Activated naive CD4-positive, alpha-beta T cell (primary cell): Measurements from ENCODE around the gene GNG7.
"Not testable (repeated sequence)": the region's sequence is repeated elsewhere in the genome, so short reads cannot be mapped to it uniquely, and the experiment has no call there.

Experiments used
- DNase-seq, 4 experiments: peaks; one replicate each; lab custom pipeline; 2025; lab: John Stamatoyannopoulos, UW

Gene GNG7

DNA sequence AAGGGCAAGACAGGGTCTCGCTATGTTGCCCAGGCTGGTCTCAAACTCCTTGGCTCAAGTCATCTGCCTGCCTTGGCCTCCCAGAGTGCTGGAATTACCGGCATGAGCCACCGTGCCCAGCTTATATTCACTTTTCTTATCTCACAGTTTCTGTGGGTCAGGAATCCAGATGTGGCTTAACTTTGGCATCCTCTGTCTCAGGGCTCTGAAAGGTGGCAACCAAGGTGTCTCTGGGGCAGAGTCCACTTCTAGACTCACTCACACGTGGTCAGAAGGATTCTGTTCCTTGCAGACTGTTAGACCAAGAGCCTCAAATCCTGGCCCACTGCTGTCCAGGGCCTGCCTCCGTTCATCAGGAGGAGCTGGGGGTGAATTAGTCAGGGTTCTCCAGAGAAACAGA is 238.1 kb downstream of the GNG7 start:
- DNase-seq = no peak

DNA sequence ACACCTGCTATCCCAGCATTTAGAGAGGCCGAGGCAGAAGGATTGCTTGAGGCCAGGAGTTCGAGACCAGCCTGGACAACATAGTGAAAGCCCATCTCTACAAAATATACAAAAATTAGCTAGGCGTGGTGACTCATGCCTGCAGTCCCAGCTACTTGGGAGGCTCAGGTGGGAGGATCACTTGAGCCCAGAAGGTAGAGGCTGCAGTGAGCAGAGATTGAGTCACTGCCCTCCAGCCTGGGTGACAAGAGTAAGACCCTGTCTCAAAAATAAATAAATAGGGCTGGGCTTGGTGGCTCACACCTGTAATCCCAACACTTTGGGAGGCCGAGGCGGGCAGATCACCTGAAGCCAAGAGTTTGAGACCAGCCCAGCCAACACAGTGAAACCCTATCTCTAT is 238.8 kb downstream of the GNG7 start:
- DNase-seq = not testable (repeated sequence)

DNA sequence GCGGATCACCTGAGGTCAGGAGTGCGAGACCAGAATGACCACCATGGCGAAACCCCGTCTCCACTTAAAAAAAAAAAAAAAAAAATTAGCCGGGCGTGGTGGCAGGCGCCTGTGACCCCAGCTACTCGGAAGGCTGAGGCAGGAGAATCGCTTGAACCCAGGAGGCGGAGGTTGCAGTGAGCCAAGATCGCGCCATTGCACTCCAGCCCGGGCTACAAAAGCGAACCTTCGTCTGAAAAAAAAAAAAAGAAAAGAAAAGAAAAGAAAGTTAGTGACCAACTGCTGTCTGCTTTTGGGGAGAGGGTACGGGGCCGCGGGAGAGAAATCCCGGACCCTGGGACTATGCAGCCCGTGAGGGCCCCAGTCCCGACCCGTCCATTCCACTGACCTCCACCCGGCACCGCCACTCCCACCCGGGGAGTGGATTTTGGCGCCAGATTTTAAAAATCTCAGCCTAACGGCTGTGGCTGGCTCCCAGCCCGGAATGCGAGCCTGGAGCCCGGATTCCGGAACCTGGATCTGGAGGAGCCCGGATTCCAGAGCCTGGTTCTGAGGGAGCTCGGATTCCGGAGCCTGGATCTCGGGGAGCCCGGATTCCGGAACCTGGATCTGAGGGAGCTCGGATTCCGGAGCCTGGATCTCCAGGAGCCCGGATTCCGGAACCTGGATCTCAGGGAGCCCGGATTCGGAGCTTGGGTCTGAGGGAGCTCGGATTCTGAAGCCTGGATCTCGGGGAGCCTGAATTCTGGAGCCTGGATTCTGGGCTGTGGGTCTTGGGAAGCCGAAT is 239.7 kb downstream of the GNG7 start:
- DNase-seq = no peak

DNA sequence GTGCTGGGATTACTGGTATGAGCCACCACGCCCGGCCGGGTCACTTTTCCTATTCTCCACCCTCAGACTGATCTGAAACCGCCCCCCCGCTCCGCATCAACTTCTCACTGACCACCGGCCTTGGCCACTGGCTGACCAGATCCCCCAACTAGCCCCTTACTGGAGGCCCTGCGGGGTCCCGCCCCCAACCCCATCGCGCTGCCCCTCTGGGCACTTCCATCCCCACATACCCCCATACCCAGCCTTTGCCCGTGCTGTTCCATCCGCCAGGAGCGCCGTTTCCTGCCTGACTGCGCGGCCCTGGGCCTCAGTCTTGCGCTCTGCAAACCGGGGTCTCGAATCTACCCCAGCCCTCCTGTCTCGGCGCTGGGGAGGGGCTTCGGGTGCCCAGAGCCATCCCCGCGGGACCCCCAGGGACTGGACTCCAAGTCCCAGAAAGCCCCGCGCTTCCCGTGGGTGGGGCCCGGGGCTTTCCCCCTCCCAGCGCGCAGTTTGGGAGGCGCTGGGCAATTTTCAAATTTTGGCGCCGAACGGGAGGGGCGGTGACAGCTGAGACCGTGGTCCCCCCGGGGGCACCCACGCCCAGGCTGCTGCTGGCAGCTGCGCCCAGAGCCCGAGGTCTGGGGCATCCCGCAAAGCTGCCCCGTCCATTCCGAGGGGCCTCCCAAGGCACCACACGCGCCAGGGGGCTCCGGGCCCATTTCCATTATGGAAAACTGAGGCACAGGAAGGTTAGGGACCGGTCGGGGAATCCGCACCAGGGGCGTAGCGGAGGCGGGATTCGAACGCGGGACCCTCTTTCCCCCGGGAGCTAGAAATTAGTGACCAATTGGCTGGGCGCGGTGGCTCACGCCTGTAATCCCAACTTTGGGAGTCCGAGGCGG is 240.5 kb downstream of the GNG7 start:
- DNase-seq = peak in 3 of 4 experiments; percentile 6 to 35 (median 12)
